ENCODE measurements around the gene COP1. TPM values are rescaled to one million over a fixed set of nuclear protein-coding genes. Genes with fewer than 3 reads are reported as not detected.
"Not testable (repeated sequence)": the region's sequence is repeated elsewhere in the genome, so short reads cannot be mapped to it uniquely, and the experiment has no call there.

The COP1 gene
- total RNA-seq, 4 donors from 2014 or later = 36.1 to 53.6 (median 39.5) TPM

GRCh38 chr1:176096015-176096414, 111.1 kb downstream of the COP1 start:
- Histone ChIP-seq H3K27ac (replicated peaks in 1 of 4) (no peak overlapping the region), H3K4me3 (no peak overlapping the region), H3K36me3 (peaks cover 21 to 48% (median 35%) of the 10 kb centered on the region in 4 donors), H3K9me3 (peaks cover 0 to 27% (median 11%) of the 10 kb centered on the region in 4 donors), H3K27me3 (no peaks in the 10 kb centered on the region), H3K4me1 (no peaks in the 10 kb centered on the region)
- WGBS = 98% methylated on average over 3 of the region's 3 CpGs
- TF ChIP-seq POLR2AphosphoS5 (IDR thresholded peaks at IDR 0.05) (no peak), EP300 (IDR thresholded peaks at IDR 0.05) (no peak), POLR2A (IDR thresholded peaks at IDR 0.05; ENCODE audit: low read depth) (no peak), CTCF (IDR thresholded peaks at IDR 0.05) (no peak)
- no peak for DNase-seq (ENCODE audit: extremely low spot score)
- intact Hi-C loops (cut with DNase I) = no loop called here

- TF ChIP-seq CTCF (IDR thresholded peaks at IDR 0.05) (no peak), POLR2AphosphoS5 (IDR thresholded peaks at IDR 0.05) (no peak), EP300 (IDR thresholded peaks at IDR 0.05) (no peak), POLR2A (IDR thresholded peaks at IDR 0.05; ENCODE audit: low read depth) (no peak)
- H3K27ac ChIP-seq (replicated peaks in 1 of 4) = no peak overlapping the region
- intact Hi-C loops (cut with DNase I) = no loop called here
- no peaks in the 10 kb centered on the region for H3K9me3 ChIP-seq
- H3K36me3 ChIP-seq = peaks cover 0 to under 1% (median 0%) of the 10 kb centered on the region in 4 donors
- no peaks in the 10 kb centered on the region for H3K4me1 ChIP-seq
- no peaks in the 10 kb centered on the region for H3K27me3 ChIP-seq
- 100% methylated on average over 1 of the region's 1 CpG for WGBS
- no peak overlapping the region for H3K4me3 ChIP-seq
- DNase-seq (ENCODE audit: extremely low spot score) = no peak
These were observed 116.3 kb downstream of the COP1 start for GRCh38 chr1:176090766-176091165.

DNA sequence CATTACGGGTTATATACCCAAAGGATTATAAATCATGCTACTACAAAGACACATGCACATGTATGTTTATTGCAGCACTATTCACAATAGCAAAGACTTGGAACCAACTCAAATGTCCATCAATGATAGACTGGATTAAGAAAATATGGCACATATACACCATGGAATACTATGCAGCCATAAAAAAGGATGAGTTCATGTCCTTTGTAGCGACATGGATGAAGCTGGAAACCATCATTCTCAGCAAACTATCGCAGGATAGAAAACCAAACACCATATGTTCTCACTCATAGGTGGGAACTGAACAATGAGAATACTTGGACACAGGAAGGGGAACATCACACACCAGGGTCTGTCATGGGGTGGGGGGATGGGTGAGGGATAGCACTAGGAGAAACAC, 119.3 kb downstream of the COP1 start:
- 96% methylated on average over 3 of the region's 3 CpGs for WGBS
- not testable (repeated sequence) for H3K9me3 ChIP-seq, H3K4me3 ChIP-seq

DNA sequence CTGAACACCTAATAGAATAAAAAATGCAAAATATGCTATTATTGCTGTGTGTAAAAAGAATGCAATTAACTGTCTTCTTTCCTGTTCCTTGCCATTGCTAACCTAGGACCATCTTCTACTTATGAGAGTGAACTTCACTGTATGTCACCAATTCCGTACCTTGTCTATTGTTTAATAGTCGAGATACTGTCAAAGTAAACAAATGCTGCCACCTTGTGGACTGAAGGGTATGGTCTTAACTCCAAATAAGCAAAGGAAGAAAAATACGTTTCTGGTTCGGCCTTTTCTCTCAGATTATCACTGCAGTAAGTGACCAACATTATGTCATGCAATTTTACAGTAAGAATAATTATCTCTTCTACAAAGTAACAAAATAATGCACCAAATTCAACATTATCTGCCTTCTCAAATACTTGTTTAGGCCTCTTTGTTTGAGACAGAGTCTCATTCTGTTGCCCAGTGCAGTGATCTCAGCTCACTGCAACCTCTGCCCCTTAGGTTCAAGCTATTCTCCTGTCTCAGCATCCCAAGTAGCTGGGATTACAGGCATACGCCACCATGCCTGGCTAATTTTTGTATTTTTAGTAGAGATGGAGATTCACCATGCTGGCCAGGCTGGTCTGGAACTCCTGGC, 133.4 kb downstream of the COP1 start:
- WGBS = 48% methylated on average over 5 of the region's 5 CpGs

More for the DNA sequence above, 119.3 kb downstream of the COP1 start:
- DNase-seq (ENCODE audit: extremely low spot score); H3K27me3 ChIP-seq; H3K36me3 ChIP-seq; H3K4me1 ChIP-seq; intact Hi-C loops (cut with DNase I); H3K27ac ChIP-seq (replicated peaks in 1 of 4): not testable (repeated sequence)

GRCh38 chr1:176068901-176069300, 138.2 kb downstream of the COP1 start:
- WGBS = 94% methylated on average over 5 of the region's 5 CpGs
- TF ChIP-seq EP300 (IDR thresholded peaks at IDR 0.05) (no peak), CTCF (IDR thresholded peaks at IDR 0.05) (no peak), POLR2AphosphoS5 (IDR thresholded peaks at IDR 0.05) (no peak), POLR2A (IDR thresholded peaks at IDR 0.05; ENCODE audit: low read depth) (no peak)

More for the DNA sequence above, 133.4 kb downstream of the COP1 start:
- Histone ChIP-seq H3K4me1 (no peaks in the 10 kb centered on the region), H3K4me3 (no peak overlapping the region), H3K9me3 (peaks cover 0 to 20% (median 4%) of the 10 kb centered on the region in 4 donors), H3K27ac (replicated peaks in 1 of 4) (no peak overlapping the region), H3K27me3 (no peaks in the 10 kb centered on the region), H3K36me3 (peaks cover 0 to 7% (median 0%) of the 10 kb centered on the region in 4 donors)
- DNase-seq (ENCODE audit: extremely low spot score) = no peak
- intact Hi-C loops (cut with DNase I) = loop anchor here (10.0 kb wide), 1 partner anchor 919 kb away; no protein-coding TSS in a partner anchor
- TF ChIP-seq CTCF (IDR thresholded peaks at IDR 0.05) (peak; percentile 23 to 59 (median 41)), POLR2A (IDR thresholded peaks at IDR 0.05; ENCODE audit: low read depth) (no peak)

More at GRCh38 chr1:176068901-176069300, 138.2 kb downstream of the COP1 start:
- intact Hi-C loops (cut with DNase I) = no loop called here
- Histone ChIP-seq H3K4me3 (no peak overlapping the region), H3K36me3 (peaks cover 0 to 7% (median 0%) of the 10 kb centered on the region in 4 donors), H3K4me1 (no peaks in the 10 kb centered on the region), H3K27ac (replicated peaks in 1 of 4) (no peak overlapping the region), H3K27me3 (no peaks in the 10 kb centered on the region), H3K9me3 (no peaks in the 10 kb centered on the region)
- no peak for DNase-seq (ENCODE audit: extremely low spot score)
